Uterine smooth muscle cell (primary cell): Measurements from ENCODE around the gene GATA3. TPM values are rescaled to one million over a fixed set of nuclear protein-coding genes. Genes with fewer than 3 reads are reported as not detected.

Experiments
- total RNA-seq: library from RNA; depleted of rRNA; stranded (reverse); fragments of >200 nt; gene quantifications from 2 replicates; pipeline ENCODE4 v1.2.3, GENCODE V29; 2014

GATA3 gene
- not detected in 2 replicates for total RNA-seq

DNA sequence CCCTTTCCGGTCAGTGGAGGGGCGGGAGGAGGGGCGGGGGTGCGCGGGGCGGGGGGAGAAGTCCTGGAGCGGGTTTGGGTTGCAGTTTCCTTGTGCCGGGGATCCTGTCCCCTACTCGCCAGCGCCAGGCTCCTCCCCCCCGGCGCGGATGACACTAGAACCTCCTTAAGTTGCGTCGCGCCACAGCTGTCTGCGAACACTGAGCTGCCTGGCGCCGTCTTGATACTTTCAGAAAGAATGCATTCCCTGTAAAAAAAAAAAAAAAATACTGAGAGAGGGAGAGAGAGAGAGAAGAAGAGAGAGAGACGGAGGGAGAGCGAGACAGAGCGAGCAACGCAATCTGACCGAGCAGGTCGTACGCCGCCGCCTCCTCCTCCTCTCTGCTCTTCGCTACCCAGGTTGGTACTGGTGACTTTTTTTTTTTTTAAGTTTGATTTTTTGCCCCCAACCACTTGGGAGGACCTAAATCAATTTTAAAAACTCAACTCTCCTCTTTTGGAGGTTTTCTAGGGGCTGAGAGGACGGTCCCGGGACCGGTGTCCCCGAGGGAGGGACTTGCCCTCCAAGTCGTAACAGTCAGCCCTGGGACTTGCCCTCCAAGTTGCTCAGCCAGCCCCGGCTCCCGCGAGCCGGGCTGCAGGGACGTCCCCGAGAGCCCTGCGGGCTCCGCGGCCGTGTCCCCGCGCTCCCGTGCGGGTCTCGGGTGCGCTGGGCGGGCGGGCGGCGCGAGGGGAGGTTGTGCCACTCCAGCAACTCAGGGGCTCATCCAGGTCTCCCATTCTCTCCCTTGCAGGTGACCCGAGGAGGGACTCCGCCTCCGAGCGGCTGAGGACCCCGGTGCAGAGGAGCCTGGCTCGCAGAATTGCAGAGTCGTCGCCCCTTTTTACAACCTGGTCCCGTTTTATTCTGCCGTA, at the start of gene GATA3:
TSS of gene GATA3 (plus strand) at position 195 of the 914 bp plus-strand sequence. CDS start 968 bp downstream, outside the sequence.

Other genes with a start within 250 kb of the GATA3 start
- gene TAF3, start 236.2 kb upstream of the GATA3 start, total RNA-seq: 1.6 and 2.0 TPM in 2 replicates